Measurements from ENCODE around the gene PIN1. TPM values are rescaled to one million over a fixed set of nuclear protein-coding genes. Genes with fewer than 3 reads are reported as not detected.
"Not testable (repeated sequence)": the region's sequence is repeated elsewhere in the genome, so short reads cannot be mapped to it uniquely, and the experiment has no call there.

Gene PIN1
- total RNA-seq, 8 experiments from 2014 or later = 95.1 to 185 (median 123) TPM

DNA sequence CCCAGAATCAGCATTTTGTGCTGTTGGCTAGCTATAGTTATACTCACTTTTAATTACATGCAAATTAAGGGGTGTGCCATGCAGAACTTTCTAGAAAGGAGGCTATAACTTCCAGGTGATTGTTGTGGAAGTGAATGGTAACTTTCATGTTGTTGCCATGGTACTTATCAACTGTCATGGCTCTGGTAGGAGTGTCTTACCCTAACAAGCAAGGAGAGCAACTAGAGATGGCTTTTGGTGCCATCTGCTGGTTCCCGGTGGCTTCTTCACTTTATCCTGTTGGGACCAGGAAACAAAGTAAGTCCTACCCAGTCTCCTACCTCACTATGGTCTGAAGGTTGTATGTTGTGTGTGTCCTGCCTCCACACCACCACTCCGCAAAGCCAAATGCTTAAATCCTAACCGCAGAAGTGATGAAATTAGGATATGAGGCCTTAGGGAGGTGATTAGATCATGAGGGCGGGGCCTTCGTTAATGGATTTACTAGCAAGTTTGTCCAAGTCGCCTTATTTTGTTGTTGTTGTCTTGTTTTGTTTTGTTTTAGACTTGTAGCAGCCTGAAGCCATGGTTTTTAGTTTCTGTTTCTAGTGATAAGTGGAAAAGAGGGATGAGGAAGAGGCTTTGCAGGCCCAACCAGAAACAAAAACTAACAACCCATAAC is 38.9 kb upstream of the PIN1 start:
- Histone ChIP-seq H3K27ac (no peak overlapping the region), H3K4me1 (replicated peaks in 1 of 2) (peaks cover 0 to 1% of the 10 kb centered on the region in 2 donors), H3K4me3 (no peak overlapping the region)
- in situ Hi-C loops (cut with MboI; ENCODE audit: low pct_unique_long_range_greater_than_20kb in 2 of 9, low sequenced_read_pairs in 9 of 9, unreplicated experiment in 9 of 9) = loop anchor here in 8 of 9 experiments (10.0 to 25.0 kb wide), 3 partner anchors 159 to 171 kb away; partner anchors contain the start of gene ZNF561 (in 4 of the 8)
- WGBS, 10 experiments = 0 to 100% (median 57%) methylated on average over 1 to 5 of the region's 6 CpGs; no CpG with 5 or more reads in 3 of the 10 experiments
- peak in 7 of 8 experiments; percentile 9 to 47 (median 26) for ATAC-seq (replicated peaks in 6 of 8)

DNA sequence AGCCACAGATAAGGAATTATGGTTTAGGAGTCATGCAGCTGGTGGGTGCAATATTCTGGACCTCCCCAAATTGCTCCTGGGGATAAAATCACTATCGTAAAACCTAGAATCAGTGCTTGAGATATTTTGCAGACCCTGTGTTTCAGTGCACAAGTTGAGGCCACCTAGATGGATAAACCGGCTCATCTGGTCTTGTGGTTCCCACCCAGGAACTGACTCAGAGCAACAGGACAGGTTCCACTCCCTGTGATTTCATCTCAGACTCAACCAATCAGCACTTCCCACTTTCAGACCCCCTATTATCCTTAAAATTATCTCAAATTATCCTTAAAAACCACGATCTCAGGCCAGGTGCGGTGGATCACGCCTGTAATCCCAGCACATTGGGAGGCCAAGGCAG is 37.2 kb upstream of the PIN1 start:
- no peak for ATAC-seq (replicated peaks in 6 of 8)
- Histone ChIP-seq H3K27ac (no peak overlapping the region), H3K4me1 (replicated peaks in 1 of 2) (no peaks in the 10 kb centered on the region), H3K4me3 (no peak overlapping the region)
- 20 to 89% (median 80%) methylated on average over 1 to 5 of the region's 5 CpGs; no CpG with 5 or more reads in 3 of the 10 experiments for WGBS, 10 experiments
- in situ Hi-C loops (cut with MboI; ENCODE audit: low pct_unique_long_range_greater_than_20kb in 2 of 9, low sequenced_read_pairs in 9 of 9, unreplicated experiment in 9 of 9) = loop anchor here in 8 of 9 experiments (10.0 to 25.0 kb wide), 3 partner anchors 161 to 173 kb away; partner anchors contain the start of gene ZNF561 (in 4 of the 8)

DNA sequence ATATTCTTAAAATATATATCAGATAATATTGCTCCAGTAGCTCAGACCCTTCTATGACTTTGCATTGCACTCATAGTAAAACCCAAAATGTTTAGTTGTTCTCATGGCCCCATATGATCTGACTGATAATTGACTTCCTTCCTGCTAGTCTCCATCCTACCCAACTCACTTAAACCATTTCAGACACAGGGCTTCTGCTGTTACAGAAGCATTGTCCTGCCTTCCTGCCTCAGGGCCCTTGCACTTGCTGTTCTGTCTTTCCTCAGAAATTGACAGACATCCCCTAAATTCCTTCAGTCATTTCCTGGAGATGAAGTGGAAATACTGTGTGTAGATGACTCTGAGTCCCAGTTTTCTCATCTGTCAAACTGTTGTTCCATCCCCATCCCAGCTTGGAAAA is 36.0 kb upstream of the PIN1 start:
- in situ Hi-C loops (cut with MboI; ENCODE audit: low pct_unique_long_range_greater_than_20kb in 2 of 9, low sequenced_read_pairs in 9 of 9, unreplicated experiment in 9 of 9) = loop anchor here in 8 of 9 experiments (10.0 to 25.0 kb wide), 3 partner anchors 162 to 174 kb away; partner anchors contain the start of gene ZNF561 (in 4 of the 8)
- no peak for ATAC-seq (replicated peaks in 6 of 8)
- Histone ChIP-seq H3K27ac (no peak overlapping the region), H3K4me1 (replicated peaks in 1 of 2) (no peaks in the 10 kb centered on the region), H3K4me3 (no peak overlapping the region)

DNA sequence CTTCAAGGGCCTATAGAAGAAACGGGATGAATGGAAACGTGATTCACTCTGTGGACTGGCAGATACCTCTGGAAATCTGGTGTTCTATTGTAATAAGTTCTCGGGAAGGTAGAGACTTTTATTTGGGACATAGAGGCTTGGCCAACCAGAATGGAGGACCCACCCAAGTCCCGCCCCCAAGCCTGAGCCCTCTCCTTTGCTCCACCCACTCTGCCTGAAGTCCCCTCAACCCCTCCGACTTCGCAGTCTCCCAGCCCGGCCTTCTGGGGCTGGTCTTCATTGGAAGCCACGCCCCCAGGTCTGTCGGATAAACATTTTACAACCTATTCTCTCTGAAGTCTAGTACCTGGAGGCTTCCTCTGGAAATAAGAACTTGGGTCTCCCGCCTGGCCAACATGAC is 33.1 kb upstream of the PIN1 start:
- no peak overlapping the region for H3K27ac ChIP-seq
- no peaks in the 10 kb centered on the region for H3K4me1 ChIP-seq (replicated peaks in 1 of 2)
- ATAC-seq (replicated peaks in 6 of 8) = no peak
- in situ Hi-C loops (cut with MboI; ENCODE audit: low pct_unique_long_range_greater_than_20kb in 2 of 9, low sequenced_read_pairs in 9 of 9, unreplicated experiment in 9 of 9) = loop anchor here in 1 of 9 experiments (25.0 kb wide), 1 partner anchor 665 kb away; the partner anchor contains the start of genes OR7G3 and ZNF317
- 81 to 100% (median 88%) methylated on average over 1 to 6 of the region's 10 CpGs; no CpG with 5 or more reads in 4 of the 10 experiments for WGBS, 10 experiments
- H3K4me3 ChIP-seq = no peak overlapping the region

DNA sequence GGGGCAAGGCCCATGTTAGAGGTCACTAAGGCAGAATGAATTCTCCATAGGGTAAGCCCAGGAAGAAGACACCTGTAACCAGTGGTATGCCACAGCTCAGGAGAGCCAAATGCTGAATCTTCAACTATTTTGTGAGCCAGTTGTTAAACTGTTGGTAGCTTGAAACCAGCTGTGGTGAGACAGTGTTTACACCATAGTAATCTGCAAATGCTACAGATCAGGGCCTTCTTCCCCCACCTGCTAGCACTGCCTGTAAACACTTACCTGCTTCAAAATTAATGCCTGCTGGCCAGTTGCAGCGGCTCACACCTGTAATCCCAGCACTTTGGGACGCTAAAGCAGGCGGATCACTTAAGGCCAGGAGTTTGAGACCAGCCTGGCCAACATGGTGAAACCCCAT is 28.3 kb upstream of the PIN1 start:
- 83 to 100% (median 97%) methylated on average over 1 to 3 of the region's 3 CpGs; no CpG with 5 or more reads in 4 of the 10 experiments for WGBS, 10 experiments
- H3K27ac ChIP-seq = no peak overlapping the region
- no peaks in the 10 kb centered on the region for H3K4me1 ChIP-seq (replicated peaks in 1 of 2)
- no peak overlapping the region for H3K4me3 ChIP-seq
- in situ Hi-C loops (cut with MboI; ENCODE audit: low pct_unique_long_range_greater_than_20kb in 2 of 9, low sequenced_read_pairs in 9 of 9, unreplicated experiment in 9 of 9) = loop anchor here in 1 of 9 experiments (25.0 kb wide), 1 partner anchor 670 kb away; the partner anchor contains the start of genes OR7G3 and ZNF317
- no peak for ATAC-seq (replicated peaks in 6 of 8)

DNA sequence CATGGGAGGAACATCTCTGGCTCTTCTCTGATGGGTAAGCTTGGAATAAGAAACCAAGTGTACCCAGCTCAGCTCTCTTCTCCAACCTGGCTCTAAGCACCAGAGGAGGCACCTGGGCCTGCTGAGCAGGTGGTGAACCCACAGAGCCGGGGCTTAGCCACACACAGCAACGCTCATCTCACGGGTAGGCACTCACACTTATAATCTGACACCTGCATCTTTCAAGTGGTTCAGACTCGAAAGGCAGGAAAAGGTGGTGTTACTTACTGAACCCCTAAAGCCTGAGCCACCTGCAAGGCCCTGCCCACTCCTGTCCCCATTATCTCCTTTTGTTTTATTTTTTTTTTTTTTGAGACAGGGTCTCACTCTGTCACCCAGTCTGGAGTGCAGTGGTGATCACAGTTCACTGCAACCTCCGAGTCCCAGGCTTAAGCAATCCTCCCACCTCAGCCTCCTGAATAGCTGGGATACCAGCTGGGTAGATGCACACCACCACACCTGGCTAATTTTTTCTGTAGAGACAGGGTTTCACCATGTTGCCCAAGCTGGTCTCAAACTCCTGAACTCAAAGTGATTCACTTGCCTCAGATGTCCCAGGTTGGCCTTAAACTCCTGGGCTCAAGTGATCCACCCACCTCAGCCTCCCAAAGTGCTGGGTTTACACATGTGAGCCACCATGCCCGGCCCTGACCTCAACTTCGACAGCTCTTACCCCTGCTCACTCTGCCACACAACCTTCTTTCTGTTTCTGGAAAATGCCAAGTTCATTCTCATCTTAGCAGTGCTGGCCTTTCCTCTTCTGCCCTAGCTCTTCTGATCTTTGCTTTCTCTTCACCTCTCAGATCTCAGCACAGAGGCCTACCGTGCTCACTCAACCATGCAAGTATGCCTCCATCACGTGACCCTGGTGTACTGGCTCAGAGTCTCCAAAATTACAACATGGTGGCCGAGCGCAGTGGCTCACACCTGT is 26.0 kb upstream of the PIN1 start:
- in situ Hi-C loops (cut with MboI; ENCODE audit: low pct_unique_long_range_greater_than_20kb in 2 of 9, low sequenced_read_pairs in 9 of 9, unreplicated experiment in 9 of 9) = loop anchor here in 1 of 9 experiments (25.0 kb wide), 1 partner anchor 672 kb away; the partner anchor contains the start of genes OR7G3 and ZNF317
- Histone ChIP-seq H3K4me1 (replicated peaks in 1 of 2) (no peaks in the 10 kb centered on the region), H3K4me3 (no peak overlapping the region), H3K27ac (no peak overlapping the region)
- ATAC-seq (replicated peaks in 6 of 8) = no peak
- 73 to 100% (median 99%) methylated on average over 1 to 8 of the region's 11 CpGs; no CpG with 5 or more reads in 4 of the 10 experiments for WGBS, 10 experiments

DNA sequence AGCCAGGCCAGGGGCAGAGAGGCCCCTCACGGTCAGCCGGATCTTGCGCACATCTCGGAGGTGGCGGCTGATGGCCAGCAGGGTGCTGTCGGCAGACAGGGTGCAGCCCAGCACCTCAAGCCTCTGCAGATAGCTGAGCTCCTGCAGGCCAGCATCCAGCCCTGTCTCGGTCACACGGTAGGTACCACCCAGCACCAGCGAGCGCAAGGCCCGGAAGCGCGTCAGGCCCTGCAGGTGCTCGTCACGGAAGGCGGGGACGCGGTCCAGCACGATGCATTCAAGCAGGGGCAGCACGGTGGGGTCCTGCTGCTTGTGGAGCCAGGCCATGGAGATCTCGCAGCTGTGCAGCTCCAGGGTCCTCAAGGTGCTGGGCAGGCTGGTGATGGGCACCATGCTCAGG is 24.0 kb upstream of the PIN1 start:
- Histone ChIP-seq H3K27ac (no peak overlapping the region), H3K4me1 (replicated peaks in 1 of 2) (no peaks in the 10 kb centered on the region), H3K4me3 (no peak overlapping the region)
- ATAC-seq (replicated peaks in 6 of 8) = peak in 4 of 8 experiments; percentile 20 to 42 (median 34)
- WGBS, 10 experiments = 100% methylated on average over 8 to 14 of the region's 21 CpGs; no CpG with 5 or more reads in 8 of the 10 experiments
- in situ Hi-C loops (cut with MboI; ENCODE audit: low pct_unique_long_range_greater_than_20kb in 2 of 9, low sequenced_read_pairs in 9 of 9, unreplicated experiment in 9 of 9) = loop anchor here in 1 of 9 experiments (25.0 kb wide), 1 partner anchor 674 kb away; the partner anchor contains the start of genes OR7G3 and ZNF317

DNA sequence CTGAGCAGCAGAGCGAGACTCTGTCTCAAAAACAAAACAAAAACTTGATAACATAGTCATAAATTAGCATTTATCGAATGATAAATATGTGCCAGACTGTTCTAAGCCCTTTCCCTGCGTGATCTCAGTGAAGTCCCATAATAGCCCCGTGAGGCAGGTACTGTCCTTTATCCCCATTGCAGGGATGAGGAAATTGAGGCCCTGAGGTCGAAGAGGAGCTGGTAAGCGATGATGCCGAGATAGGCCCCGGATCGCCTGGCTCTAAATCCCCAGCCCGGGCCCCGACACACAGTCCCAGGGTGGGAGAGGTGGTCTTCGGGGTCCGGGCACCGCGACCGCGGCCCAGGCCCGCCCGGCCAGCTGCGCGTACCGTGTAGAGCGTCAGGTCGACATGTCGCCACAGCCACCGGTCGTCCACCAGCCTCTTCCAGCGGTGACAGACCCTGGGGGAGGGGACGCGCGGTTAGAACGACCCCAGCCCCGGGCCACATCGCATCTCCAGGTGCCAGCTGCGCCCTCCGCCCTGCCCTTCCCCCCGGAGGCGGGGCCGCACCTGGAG is 16.9 kb upstream of the PIN1 start:
- in situ Hi-C loops (cut with MboI; ENCODE audit: low pct_unique_long_range_greater_than_20kb in 2 of 9, low sequenced_read_pairs in 9 of 9, unreplicated experiment in 9 of 9) = loop anchor here in 1 of 9 experiments (25.0 kb wide), 1 partner anchor 681 kb away; the partner anchor contains the start of genes OR7G3 and ZNF317
- Histone ChIP-seq H3K4me1 (replicated peaks in 1 of 2) (peaks cover 11% of the 10 kb centered on the region in 2 donors), H3K27ac (peak overlapping the region; percentile 96), H3K4me3 (peak overlapping the region; percentile 77 to 91 (median 85))
- peak in 3 of 8 experiments; percentile 0 to 2 (median 0) for ATAC-seq (replicated peaks in 6 of 8)
- 0 to 20% (median 8%) methylated on average over 2 to 14 of the region's 39 CpGs; no CpG with 5 or more reads in 4 of the 10 experiments for WGBS, 10 experiments

DNA sequence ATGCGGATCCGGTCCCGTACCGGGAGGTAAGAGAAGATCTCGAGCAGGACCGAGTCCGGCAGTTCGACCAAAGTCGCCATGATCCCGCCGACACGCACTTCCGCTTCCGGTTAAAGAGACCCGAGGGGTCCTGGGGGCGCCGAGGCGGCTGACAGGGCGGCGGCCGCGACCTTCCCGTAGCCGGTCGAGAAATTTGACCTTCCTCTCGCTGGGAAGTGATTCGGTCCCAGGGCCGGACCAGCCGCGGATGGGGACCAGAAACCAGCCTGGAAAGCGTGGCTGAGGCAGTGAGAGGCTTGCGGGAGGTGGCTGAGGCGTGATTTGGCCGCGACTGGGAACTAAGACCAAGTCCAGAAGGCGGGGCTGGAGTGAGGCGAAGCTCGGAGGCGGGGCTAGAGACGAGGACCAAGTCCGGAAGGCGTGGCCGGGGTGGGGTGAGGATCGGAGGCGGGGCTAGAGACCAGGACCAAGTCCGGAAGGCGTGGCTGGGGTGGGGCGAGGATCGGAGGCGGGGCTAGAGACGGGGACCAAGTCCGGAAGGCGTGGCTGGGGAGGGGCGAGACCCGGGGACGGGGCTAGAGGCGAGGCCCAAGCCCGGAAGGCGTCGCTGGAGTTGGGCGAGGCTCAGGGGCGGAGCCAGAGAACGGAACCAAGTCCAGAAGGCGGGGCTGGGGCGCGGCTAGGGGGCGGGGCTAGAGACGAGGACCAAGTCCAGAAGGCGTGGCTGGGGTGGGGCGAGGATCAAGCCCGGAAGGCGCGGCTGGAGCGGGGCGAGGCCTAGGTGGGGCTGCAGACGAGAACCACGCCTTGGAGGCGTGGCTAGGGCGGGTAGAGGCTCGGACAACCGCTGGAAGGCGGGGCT is 16.2 kb upstream of the PIN1 start, which contains the start of gene FBXL12:
Gene FBXL12, minus strand, starts transcription at position 346 of the 862 bp plus-strand sequence. Its CDS starts 266 bp downstream, at position 80.
- peaks cover 11% of the 10 kb centered on the region in 2 donors for H3K4me1 ChIP-seq (replicated peaks in 1 of 2)
- in situ Hi-C loops (cut with MboI; ENCODE audit: low pct_unique_long_range_greater_than_20kb in 2 of 9, low sequenced_read_pairs in 9 of 9, unreplicated experiment in 9 of 9) = loop anchor here in 1 of 9 experiments (25.0 kb wide), 1 partner anchor 682 kb away; the partner anchor contains the start of genes OR7G3 and ZNF317
- H3K27ac ChIP-seq = peak within 1 kb of the TSS; percentile 96
- peak; percentile 79 to 89 (median 86) for ATAC-seq (replicated peaks in 6 of 8)
- 0 to 2% (median 0%) methylated on average over 3 to 13 of the region's 82 CpGs; no CpG with 5 or more reads in 6 of the 10 experiments for WGBS, 10 experiments
- peak within 1 kb of the TSS; percentile 77 to 91 (median 85) for H3K4me3 ChIP-seq

DNA sequence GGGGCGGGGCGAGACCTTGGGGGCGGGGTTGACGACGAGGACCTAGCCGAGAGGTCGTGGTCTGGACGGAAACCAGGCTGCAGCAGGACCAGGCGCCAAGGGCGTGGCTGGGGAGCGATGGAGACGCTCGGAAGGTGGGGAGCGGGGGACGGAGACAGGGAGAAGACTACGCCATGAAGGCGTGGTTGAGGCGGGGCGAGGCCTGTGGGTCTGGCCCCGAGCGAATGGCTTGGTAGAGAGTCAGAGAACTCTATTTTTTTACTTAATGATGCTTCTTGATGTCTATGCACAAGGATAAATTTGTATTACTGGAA is 15.6 kb upstream of the PIN1 start:
- Histone ChIP-seq H3K4me1 (replicated peaks in 1 of 2) (peaks cover 11% of the 10 kb centered on the region in 2 donors), H3K4me3 (peak overlapping the region; percentile 77 to 91 (median 85)), H3K27ac (peak overlapping the region; percentile 6 to 75)
- no peak for ATAC-seq (replicated peaks in 6 of 8)
- 0 to 10% (median 0%) methylated on average over 2 to 4 of the region's 21 CpGs; no CpG with 5 or more reads in 7 of the 10 experiments for WGBS, 10 experiments
- in situ Hi-C loops (cut with MboI; ENCODE audit: low pct_unique_long_range_greater_than_20kb in 2 of 9, low sequenced_read_pairs in 9 of 9, unreplicated experiment in 9 of 9) = loop anchor here in 1 of 9 experiments (25.0 kb wide), 1 partner anchor 682 kb away; the partner anchor contains the start of genes OR7G3 and ZNF317

DNA sequence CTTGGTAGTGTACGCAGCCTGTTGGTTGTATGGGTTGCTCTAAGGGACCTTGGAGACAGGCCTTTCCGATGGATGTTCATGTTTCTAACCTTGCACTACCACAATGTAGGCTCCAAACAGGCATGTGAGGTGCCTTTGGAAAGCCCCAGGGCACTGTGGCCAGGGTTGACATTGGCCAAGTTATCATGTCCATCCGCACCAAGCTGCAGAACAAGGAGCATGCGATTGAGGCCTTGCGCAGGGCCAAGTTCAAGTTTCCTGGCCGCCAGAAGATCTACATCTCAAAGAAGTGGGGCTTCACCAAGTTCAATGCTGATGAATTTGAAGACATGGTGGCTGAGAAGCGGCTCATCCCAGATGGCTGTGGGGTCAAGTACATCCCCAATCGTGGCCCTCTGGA is 15.1 kb upstream of the PIN1 start:
- WGBS, 10 experiments = 73 to 100% (median 80%) methylated on average over 1 to 2 of the region's 8 CpGs; no CpG with 5 or more reads in 6 of the 10 experiments
- H3K4me1 ChIP-seq (replicated peaks in 1 of 2) = peaks cover 11% of the 10 kb centered on the region in 2 donors
- in situ Hi-C loops (cut with MboI; ENCODE audit: low pct_unique_long_range_greater_than_20kb in 2 of 9, low sequenced_read_pairs in 9 of 9, unreplicated experiment in 9 of 9) = loop anchor here in 1 of 9 experiments (25.0 kb wide), 1 partner anchor 683 kb away; the partner anchor contains the start of genes OR7G3 and ZNF317
- peak overlapping the region; percentile 6 to 75 for H3K27ac ChIP-seq
- not testable (repeated sequence) for ATAC-seq (replicated peaks in 6 of 8)
- H3K4me3 ChIP-seq = peak overlapping the region; percentile 77 to 91 (median 85)
